ENCODE measurements around the gene THOC3. TPM values are rescaled to one million over a fixed set of nuclear protein-coding genes. Genes with fewer than 3 reads are reported as not detected.

The THOC3 gene, protein sequence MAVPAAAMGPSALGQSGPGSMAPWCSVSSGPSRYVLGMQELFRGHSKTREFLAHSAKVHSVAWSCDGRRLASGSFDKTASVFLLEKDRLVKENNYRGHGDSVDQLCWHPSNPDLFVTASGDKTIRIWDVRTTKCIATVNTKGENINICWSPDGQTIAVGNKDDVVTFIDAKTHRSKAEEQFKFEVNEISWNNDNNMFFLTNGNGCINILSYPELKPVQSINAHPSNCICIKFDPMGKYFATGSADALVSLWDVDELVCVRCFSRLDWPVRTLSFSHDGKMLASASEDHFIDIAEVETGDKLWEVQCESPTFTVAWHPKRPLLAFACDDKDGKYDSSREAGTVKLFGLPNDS
- 54.7 to 61.0 TPM (median 56.0 TPM) in 5 replicates for total RNA-seq (2022; extraction: Qiagen RNA extraction)

DNA sequence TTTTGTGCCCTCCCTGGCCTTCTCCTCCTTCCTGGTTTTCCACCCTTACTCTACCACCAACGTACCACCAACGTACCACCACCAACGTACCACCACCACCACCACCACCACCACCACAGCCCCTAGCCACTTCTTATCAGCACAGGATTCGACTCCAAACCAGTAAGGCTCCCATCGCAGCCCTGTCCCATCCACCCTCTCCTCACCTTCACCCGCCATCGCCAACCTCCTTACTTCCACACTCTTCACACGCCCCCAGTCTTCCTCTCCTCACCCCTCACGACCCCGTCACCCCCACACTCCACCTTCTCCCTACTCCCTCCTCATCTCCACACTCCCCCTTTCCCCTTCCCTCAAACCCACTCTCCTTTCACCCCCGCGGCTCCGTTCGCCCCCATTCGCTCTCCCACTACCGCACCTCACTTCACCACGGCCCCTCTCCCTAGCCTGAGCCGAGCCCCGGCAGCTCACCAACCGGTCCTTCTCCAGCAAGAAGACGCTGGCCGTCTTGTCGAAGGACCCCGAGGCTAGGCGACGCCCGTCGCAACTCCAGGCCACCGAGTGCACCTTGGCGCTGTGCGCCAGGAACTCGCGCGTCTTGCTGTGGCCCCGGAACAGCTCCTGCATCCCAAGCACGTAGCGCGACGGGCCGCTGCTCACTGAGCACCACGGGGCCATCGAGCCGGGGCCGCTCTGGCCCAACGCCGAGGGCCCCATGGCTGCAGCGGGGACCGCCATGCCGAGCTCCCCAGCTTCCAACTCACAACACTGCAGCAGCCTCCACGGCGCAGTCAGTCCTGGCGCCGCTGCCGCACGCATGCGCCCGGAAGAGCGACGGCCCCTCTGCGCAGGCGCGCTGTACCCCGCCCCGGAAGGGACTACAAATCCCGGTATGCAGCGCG is at the start of gene THOC3:
TSS of gene THOC3 (minus strand) at position 845 of the 902 bp plus-strand sequence. CDS start at position 738, 107 bp downstream.

Other genes with a start within 250 kb of the THOC3 start
- 135 to 199 TPM (median 165 TPM) in 5 replicates for gene CPLX2, start 96.7 kb downstream of the THOC3 start, total RNA-seq (2022; extraction: Qiagen RNA extraction)